ENCODE results near the gene HMGCR. TPM values are rescaled to one million over a fixed set of nuclear protein-coding genes. Genes with fewer than 3 reads are reported as not detected.

The HMGCR gene
- polyA plus RNA-seq, 1 of the 3 experiments (the other 2 are of a cell fraction) = 8.2 TPM

DNA sequence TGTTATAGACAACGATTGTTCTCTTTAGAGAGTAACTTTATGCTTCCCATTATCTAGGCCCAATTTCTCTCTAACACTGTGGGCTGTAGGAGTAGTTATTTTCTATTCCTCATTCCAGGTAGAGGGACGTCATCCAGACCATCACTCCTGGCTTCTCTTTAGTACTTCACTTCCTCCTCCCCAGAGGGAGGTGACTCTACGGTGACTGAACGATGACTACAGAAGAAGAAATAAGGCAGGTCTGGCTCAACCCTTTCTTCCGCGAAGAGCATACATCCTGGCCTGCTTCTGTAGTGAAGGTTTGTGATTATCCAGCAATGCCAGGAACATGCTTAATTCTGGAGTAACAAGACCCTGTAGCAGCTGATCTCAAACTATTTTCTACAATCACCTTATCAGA is 50.8 kb downstream of the HMGCR start:
- Histone ChIP-seq H3K9ac (no peak overlapping the region), H3K9me2 (no peaks in the 10 kb centered on the region), H3K4me1 (ENCODE audit: control insufficient read depth in 1 of 2, insufficient read depth in 2 of 2, low read depth in 1 of 2, low read length in 1 of 2) (no peaks in the 10 kb centered on the region; a peak in 1 of 4 replicates), H4K20me1 (ENCODE audit: insufficient read depth) (no peaks in the 10 kb centered on the region), H3K9me3 (no peaks in the 10 kb centered on the region), H3K27ac (ENCODE audit: low read depth in 2 of 2, low read length in 1 of 2) (no peak overlapping the region; a peak in 1 of 4 replicates), H3K79me2 (ENCODE audit: insufficient read depth) (no peaks in the 10 kb centered on the region), H2AFZ (ENCODE audit: low read depth) (no peak overlapping the region), H3F3A (replicated peaks; ENCODE audit: insufficient read depth) (peaks cover 6% of the 10 kb centered on the region), H3K4me3 (ENCODE audit: low read depth in 2 of 2, low read length in 1 of 2) (no peak overlapping the region), H3K27me3 (ENCODE audit: insufficient read depth) (no peaks in the 10 kb centered on the region), H3K36me3 (replicated peaks in 1 of 2; ENCODE audit: control insufficient read depth in 1 of 2, insufficient read depth in 2 of 2, low read length in 1 of 2) (peaks cover 26 to 43% of the 10 kb centered on the region in 2 experiments), H3K4me2 (no peak overlapping the region)
- DNase-seq = no peak
- CTCF ChIA-PET = interaction anchor here (0.7 to 1.1 kb wide), 2 partner anchors 11 to 194 kb away, joined by 3 to 4 read pairs; no protein-coding TSS in a partner anchor
- WGBS (ENCODE audit: low lambda C conversion rate) = 93% methylated on average over 6 of the region's 6 CpGs
- POLR2A ChIA-PET = no interaction called here
- TF ChIP-seq, protein P1, sequence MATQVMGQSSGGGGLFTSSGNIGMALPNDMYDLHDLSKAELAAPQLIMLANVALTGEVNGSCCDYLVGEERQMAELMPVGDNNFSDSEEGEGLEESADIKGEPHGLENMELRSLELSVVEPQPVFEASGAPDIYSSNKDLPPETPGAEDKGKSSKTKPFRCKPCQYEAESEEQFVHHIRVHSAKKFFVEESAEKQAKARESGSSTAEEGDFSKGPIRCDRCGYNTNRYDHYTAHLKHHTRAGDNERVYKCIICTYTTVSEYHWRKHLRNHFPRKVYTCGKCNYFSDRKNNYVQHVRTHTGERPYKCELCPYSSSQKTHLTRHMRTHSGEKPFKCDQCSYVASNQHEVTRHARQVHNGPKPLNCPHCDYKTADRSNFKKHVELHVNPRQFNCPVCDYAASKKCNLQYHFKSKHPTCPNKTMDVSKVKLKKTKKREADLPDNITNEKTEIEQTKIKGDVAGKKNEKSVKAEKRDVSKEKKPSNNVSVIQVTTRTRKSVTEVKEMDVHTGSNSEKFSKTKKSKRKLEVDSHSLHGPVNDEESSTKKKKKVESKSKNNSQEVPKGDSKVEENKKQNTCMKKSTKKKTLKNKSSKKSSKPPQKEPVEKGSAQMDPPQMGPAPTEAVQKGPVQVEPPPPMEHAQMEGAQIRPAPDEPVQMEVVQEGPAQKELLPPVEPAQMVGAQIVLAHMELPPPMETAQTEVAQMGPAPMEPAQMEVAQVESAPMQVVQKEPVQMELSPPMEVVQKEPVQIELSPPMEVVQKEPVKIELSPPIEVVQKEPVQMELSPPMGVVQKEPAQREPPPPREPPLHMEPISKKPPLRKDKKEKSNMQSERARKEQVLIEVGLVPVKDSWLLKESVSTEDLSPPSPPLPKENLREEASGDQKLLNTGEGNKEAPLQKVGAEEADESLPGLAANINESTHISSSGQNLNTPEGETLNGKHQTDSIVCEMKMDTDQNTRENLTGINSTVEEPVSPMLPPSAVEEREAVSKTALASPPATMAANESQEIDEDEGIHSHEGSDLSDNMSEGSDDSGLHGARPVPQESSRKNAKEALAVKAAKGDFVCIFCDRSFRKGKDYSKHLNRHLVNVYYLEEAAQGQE (IDR thresholded peaks at IDR 0.05; ENCODE audit: low read depth, low read length) = no peak
- TF ChIP-seq GABPA (IDR thresholded peaks at IDR 0.05; ENCODE audit: low read depth) = no peak

DNA sequence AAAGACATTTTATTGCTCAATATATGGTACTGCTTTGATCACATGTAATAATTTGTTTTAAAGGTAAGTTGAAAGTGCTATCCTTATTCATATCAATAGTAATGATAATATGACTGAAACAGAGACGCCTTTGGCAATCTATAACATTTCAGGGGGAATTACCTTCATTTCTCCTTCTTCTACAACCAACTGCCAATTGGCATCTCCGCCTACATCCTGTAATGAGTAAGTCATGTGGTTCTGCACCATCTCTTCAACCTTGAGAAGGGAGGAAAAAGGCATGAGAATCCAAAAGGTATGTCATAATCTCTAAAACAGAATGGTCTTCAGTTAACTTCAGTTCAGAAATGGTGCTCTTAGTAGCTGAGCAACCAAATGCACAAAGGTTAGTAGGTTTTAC is 52.4 kb downstream of the HMGCR start:
- no peak overlapping the region for H3K9ac ChIP-seq
- DNase-seq = no peak
- no peaks in the 10 kb centered on the region for H3K9me3 ChIP-seq
- no peaks in the 10 kb centered on the region for H3K4me1 ChIP-seq (ENCODE audit: control insufficient read depth in 1 of 2, insufficient read depth in 2 of 2, low read depth in 1 of 2, low read length in 1 of 2)
- H2AFZ ChIP-seq (ENCODE audit: low read depth) = no peak overlapping the region
- H3K79me2 ChIP-seq (ENCODE audit: insufficient read depth) = no peaks in the 10 kb centered on the region
- H3K36me3 ChIP-seq (replicated peaks in 1 of 2; ENCODE audit: control insufficient read depth in 1 of 2, insufficient read depth in 2 of 2, low read length in 1 of 2) = peaks cover 16 to 38% of the 10 kb centered on the region in 2 experiments
- no peaks in the 10 kb centered on the region for H4K20me1 ChIP-seq (ENCODE audit: insufficient read depth)
- no peak overlapping the region for H3K4me2 ChIP-seq
- CTCF ChIA-PET = no interaction called here
- H3K9me2 ChIP-seq = no peaks in the 10 kb centered on the region
- POLR2A ChIA-PET = no interaction called here
- no peak overlapping the region for H3K27ac ChIP-seq (ENCODE audit: low read depth in 2 of 2, low read length in 1 of 2)
- H3K4me3 ChIP-seq (ENCODE audit: low read depth in 2 of 2, low read length in 1 of 2) = no peak overlapping the region
- peaks cover 3% of the 10 kb centered on the region for H3F3A ChIP-seq (replicated peaks; ENCODE audit: insufficient read depth)
- 94% methylated on average over 2 of the region's 2 CpGs for WGBS (ENCODE audit: low lambda C conversion rate)
- TF ChIP-seq TCF12 (IDR thresholded peaks at IDR 0.05) = no peak
- TF ChIP-seq CTCF (IDR thresholded peaks at IDR 0.05) = no peak
- TF ChIP-seq GATA2 (CRISPR knock-in tag; IDR thresholded peaks at IDR 0.05) = no peak
- no peak for TF ChIP-seq SMC3 (IDR thresholded peaks at IDR 0.05; ENCODE audit: low read depth, low read length)
- TF ChIP-seq, protein P2, sequence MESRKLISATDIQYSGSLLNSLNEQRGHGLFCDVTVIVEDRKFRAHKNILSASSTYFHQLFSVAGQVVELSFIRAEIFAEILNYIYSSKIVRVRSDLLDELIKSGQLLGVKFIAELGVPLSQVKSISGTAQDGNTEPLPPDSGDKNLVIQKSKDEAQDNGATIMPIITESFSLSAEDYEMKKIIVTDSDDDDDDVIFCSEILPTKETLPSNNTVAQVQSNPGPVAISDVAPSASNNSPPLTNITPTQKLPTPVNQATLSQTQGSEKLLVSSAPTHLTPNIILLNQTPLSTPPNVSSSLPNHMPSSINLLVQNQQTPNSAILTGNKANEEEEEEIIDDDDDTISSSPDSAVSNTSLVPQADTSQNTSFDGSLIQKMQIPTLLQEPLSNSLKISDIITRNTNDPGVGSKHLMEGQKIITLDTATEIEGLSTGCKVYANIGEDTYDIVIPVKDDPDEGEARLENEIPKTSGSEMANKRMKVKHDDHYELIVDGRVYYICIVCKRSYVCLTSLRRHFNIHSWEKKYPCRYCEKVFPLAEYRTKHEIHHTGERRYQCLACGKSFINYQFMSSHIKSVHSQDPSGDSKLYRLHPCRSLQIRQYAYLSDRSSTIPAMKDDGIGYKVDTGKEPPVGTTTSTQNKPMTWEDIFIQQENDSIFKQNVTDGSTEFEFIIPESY (IDR thresholded peaks at IDR 0.05; ENCODE audit: borderline replicate concordance, low read depth) = no peak
- no peak for TF ChIP-seq IRF3 (IDR thresholded peaks at IDR 0.05; ENCODE audit: low read depth, low read length)
- no peak for TF ChIP-seq FOSL2 (IDR thresholded peaks at IDR 0.05; ENCODE audit: borderline replicate concordance, low read depth)
- no peak for TF ChIP-seq YY1 (IDR thresholded peaks at IDR 0.05; ENCODE audit: low read depth)
- TF ChIP-seq USF1 (IDR thresholded peaks at IDR 0.05; ENCODE audit: borderline replicate concordance, low read depth) = no peak
- no peak for TF ChIP-seq RAD21 (IDR thresholded peaks at IDR 0.05; ENCODE audit: low read length)
- TF ChIP-seq ELF1 (IDR thresholded peaks at IDR 0.05) = no peak
- TF ChIP-seq CHD2 (IDR thresholded peaks at IDR 0.05; ENCODE audit: low read length, partially characterized antibody) = no peak
- no peak for TF ChIP-seq EZH2phosphoT487 (IDR thresholded peaks at IDR 0.05; ENCODE audit: borderline replicate concordance, low read depth)
- H3K27me3 ChIP-seq (ENCODE audit: insufficient read depth) = no peaks in the 10 kb centered on the region
